Measurements from ENCODE around the gene CABLES1.

The CABLES1 gene

DNA sequence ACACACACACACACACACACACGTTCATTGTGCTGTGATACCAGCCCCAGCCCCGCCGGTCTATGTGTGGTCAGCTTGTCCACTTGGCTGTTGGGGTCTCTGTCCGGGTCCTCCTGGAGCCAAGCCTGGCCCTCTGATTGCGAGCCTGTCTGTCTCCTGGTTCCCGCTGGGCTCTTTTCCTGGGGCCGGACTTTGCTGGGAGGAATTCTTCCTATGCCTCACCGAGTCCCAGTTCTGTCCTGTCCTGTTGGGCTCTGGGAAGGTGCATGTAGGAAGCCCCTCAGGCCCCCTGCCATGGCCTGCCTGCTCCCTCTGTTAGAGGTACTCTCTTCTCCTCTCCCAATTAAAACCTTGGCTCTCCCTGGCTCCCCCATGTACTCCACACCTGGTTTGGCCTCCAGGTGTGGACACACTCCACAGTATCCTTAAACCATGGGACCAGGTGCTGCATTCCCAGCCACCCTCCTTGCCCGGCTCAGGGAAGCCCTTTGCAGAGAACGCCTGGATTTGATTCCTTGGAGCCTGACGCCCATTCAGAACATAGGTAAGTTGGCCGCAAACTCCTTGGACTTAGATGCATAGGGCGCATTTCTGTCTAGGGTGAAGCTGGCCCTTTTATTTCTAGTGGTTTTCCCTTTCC is 42.3 kb downstream of the CABLES1 start:
- Histone ChIP-seq H3K27me3 (ENCODE audit: insufficient read depth, poor library complexity, severe bottlenecking) (no peaks in the 10 kb centered on the region), H3K27ac (replicated peaks) (no peak overlapping the region)
- TF ChIP-seq, protein P1, sequence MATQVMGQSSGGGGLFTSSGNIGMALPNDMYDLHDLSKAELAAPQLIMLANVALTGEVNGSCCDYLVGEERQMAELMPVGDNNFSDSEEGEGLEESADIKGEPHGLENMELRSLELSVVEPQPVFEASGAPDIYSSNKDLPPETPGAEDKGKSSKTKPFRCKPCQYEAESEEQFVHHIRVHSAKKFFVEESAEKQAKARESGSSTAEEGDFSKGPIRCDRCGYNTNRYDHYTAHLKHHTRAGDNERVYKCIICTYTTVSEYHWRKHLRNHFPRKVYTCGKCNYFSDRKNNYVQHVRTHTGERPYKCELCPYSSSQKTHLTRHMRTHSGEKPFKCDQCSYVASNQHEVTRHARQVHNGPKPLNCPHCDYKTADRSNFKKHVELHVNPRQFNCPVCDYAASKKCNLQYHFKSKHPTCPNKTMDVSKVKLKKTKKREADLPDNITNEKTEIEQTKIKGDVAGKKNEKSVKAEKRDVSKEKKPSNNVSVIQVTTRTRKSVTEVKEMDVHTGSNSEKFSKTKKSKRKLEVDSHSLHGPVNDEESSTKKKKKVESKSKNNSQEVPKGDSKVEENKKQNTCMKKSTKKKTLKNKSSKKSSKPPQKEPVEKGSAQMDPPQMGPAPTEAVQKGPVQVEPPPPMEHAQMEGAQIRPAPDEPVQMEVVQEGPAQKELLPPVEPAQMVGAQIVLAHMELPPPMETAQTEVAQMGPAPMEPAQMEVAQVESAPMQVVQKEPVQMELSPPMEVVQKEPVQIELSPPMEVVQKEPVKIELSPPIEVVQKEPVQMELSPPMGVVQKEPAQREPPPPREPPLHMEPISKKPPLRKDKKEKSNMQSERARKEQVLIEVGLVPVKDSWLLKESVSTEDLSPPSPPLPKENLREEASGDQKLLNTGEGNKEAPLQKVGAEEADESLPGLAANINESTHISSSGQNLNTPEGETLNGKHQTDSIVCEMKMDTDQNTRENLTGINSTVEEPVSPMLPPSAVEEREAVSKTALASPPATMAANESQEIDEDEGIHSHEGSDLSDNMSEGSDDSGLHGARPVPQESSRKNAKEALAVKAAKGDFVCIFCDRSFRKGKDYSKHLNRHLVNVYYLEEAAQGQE (IDR thresholded peaks at IDR 0.05; ENCODE audit: insufficient replicate concordance, low read depth), result no peak
- no peak for TF ChIP-seq GABPA (IDR thresholded peaks at IDR 0.05; ENCODE audit: low read depth)
- TF ChIP-seq SPI1 (IDR thresholded peaks at IDR 0.05; ENCODE audit: borderline replicate concordance, low read depth), result no peak
- TF ChIP-seq POLR2AphosphoS5 (IDR thresholded peaks at IDR 0.05; ENCODE audit: low read depth), result no peak
- TF ChIP-seq, protein P2, sequence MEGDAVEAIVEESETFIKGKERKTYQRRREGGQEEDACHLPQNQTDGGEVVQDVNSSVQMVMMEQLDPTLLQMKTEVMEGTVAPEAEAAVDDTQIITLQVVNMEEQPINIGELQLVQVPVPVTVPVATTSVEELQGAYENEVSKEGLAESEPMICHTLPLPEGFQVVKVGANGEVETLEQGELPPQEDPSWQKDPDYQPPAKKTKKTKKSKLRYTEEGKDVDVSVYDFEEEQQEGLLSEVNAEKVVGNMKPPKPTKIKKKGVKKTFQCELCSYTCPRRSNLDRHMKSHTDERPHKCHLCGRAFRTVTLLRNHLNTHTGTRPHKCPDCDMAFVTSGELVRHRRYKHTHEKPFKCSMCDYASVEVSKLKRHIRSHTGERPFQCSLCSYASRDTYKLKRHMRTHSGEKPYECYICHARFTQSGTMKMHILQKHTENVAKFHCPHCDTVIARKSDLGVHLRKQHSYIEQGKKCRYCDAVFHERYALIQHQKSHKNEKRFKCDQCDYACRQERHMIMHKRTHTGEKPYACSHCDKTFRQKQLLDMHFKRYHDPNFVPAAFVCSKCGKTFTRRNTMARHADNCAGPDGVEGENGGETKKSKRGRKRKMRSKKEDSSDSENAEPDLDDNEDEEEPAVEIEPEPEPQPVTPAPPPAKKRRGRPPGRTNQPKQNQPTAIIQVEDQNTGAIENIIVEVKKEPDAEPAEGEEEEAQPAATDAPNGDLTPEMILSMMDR (IDR thresholded peaks at IDR 0.05; ENCODE audit: insufficient read depth, low read length), result no peak

DNA sequence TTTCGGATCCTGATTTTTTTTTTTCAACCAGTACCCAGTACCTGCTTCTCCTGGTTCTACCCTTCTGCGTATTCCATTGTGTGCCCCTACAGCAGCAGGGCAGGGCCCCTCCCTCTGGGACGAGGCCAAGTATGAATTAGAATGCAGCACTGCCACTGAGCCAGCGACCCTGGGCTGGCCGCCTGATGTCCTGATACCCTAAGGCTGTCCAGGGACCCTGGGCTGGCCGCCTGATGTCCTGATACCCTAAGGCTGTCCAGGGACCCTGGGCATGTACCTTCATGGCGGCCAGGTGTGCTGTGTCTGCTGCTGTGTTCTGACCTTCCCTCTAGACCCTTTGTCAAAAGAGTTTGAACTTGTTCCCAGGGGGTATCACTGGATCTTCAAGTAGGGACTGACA is 42.9 kb downstream of the CABLES1 start:
- DNase-seq (ENCODE audit: low read depth in 1 of 2, low spot score in 1 of 2), result no peak
- Histone ChIP-seq H3K27ac (replicated peaks) (no peak overlapping the region), H3K4me3 (replicated peaks; ENCODE audit: insufficient read depth, low read length) (no peak overlapping the region), H3K27me3 (ENCODE audit: insufficient read depth, poor library complexity, severe bottlenecking) (no peaks in the 10 kb centered on the region)
- TF ChIP-seq, protein P2 (IDR thresholded peaks at IDR 0.05; ENCODE audit: insufficient read depth, low read length), result no peak

More for the DNA sequence above, 42.3 kb downstream of the CABLES1 start:
- H3K4me3 ChIP-seq (replicated peaks; ENCODE audit: insufficient read depth, low read length), result no peak overlapping the region
- DNase-seq (ENCODE audit: low read depth in 1 of 2, low spot score in 1 of 2), result no peak

DNA sequence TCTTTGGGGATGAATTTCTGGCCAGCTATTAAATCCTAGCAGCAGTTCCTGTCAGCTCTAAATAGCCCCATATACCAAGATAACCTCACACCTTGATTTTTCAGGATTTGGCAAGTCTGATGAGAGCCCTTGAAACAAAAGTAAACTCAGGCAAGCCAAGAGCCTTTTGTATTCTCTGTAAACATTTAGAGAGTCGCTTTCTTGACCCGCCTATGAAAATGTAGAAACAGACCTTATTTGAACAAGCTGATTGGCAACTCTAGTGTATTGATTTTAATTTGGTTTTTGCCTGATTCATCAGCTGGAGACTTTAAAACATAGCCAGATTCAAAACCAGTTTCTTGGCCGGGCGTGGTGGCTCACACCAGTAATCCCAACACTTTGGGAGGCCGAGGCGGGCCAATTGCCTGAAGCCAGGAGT is 43.4 kb downstream of the CABLES1 start:
- Histone ChIP-seq H3K27me3 (ENCODE audit: insufficient read depth, poor library complexity, severe bottlenecking) (no peaks in the 10 kb centered on the region), H3K4me3 (replicated peaks; ENCODE audit: insufficient read depth, low read length) (no peak overlapping the region), H3K27ac (replicated peaks) (no peak overlapping the region)
- TF ChIP-seq GABPA (IDR thresholded peaks at IDR 0.05; ENCODE audit: low read depth), result no peak
- TF ChIP-seq POLR2AphosphoS5 (IDR thresholded peaks at IDR 0.05; ENCODE audit: low read depth), result no peak
- TF ChIP-seq, protein P1 (IDR thresholded peaks at IDR 0.05; ENCODE audit: insufficient replicate concordance, low read depth), result no peak
- TF ChIP-seq, protein P2 (IDR thresholded peaks at IDR 0.05; ENCODE audit: insufficient read depth, low read length), result no peak
- TF ChIP-seq SPI1 (IDR thresholded peaks at IDR 0.05; ENCODE audit: borderline replicate concordance, low read depth), result no peak
- DNase-seq (ENCODE audit: low read depth in 1 of 2, low spot score in 1 of 2), result no peak

DNA sequence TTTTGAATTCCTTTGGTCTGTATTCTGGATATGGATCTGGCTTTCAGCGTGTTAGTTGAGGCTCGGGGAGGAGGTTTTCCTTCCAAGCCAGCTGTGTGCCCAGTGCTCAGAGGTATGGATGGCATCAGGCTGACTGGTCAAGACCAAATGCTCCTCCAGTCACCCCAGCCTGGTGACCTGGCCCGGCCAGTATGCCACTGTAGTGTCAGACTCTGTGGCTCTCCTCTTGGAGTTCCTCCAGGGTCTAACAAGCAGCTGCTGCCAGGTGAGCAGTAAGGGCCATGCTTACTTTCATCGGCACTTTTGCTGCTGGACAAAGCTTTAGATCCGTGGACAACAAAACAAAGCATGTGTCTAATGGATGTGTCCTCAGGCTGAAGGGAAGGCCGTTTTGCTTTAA is 44.1 kb downstream of the CABLES1 start:
- no peak for TF ChIP-seq GABPA (IDR thresholded peaks at IDR 0.05; ENCODE audit: low read depth)
- TF ChIP-seq POLR2AphosphoS5 (IDR thresholded peaks at IDR 0.05; ENCODE audit: low read depth), result no peak
- no peak for TF ChIP-seq SPI1 (IDR thresholded peaks at IDR 0.05; ENCODE audit: borderline replicate concordance, low read depth)
- TF ChIP-seq, protein P2 (IDR thresholded peaks at IDR 0.05; ENCODE audit: insufficient read depth, low read length), result no peak
- TF ChIP-seq, protein P1 (IDR thresholded peaks at IDR 0.05; ENCODE audit: insufficient replicate concordance, low read depth), result no peak
- no peak for DNase-seq (ENCODE audit: low read depth in 1 of 2, low spot score in 1 of 2)
- H3K27ac ChIP-seq (replicated peaks), result no peak overlapping the region
- no peak overlapping the region for H3K4me3 ChIP-seq (replicated peaks; ENCODE audit: insufficient read depth, low read length)
- no peaks in the 10 kb centered on the region for H3K27me3 ChIP-seq (ENCODE audit: insufficient read depth, poor library complexity, severe bottlenecking)

Measured in HL-60 (cell line).